SK-N-SH treated with all-trans-retinoic acid at 6 μM for 48 hours (cell line): ENCODE data around the gene DNAH8.

Experiments used
- ATAC-seq: fragments of 200-7000 bp; cut with Tn5 transposase; 3 replicates; pipeline ENCODE4 v1.9.1; 2020; ENCODE audit warnings: mild to moderate bottlenecking, moderate library complexity
- ARNTL ChIP-seq: fragments of 450-650 bp; formaldehyde crosslinking; IDR thresholded peaks from 2 replicates; pipeline ENCODE4 v1.5.0; 2020; ENCODE audit warnings: low read depth, mild to moderate bottlenecking, moderate library complexity, borderline replicate concordance
- BACH2 ChIP-seq: fragments of 250-450 bp; sonication (Bioruptor Pico); IDR thresholded peaks from 2 replicates; pipeline ENCODE4 v1.9.0; 2021; ENCODE audit warnings: mild to moderate bottlenecking, borderline replicate concordance
- CSDC2 ChIP-seq: fragments of 250-450 bp; sonication (Bioruptor Pico); IDR thresholded peaks from 2 replicates; pipeline ENCODE4 v1.5.0; 2020; ENCODE audit warnings: mild to moderate bottlenecking, moderate library complexity
- CSRNP3 ChIP-seq: fragments of 250-450 bp; sonication (Bioruptor Pico); IDR thresholded peaks from 2 replicates; pipeline ENCODE4 v1.5.1; 2021; ENCODE audit warnings: mild to moderate bottlenecking, moderate library complexity
- ESRRG ChIP-seq: fragments of 250-450 bp; sonication (Bioruptor Pico); IDR thresholded peaks from 2 replicates; pipeline ENCODE4 v1.6.1; 2021; ENCODE audit warnings: mild to moderate bottlenecking
- GLIS3 ChIP-seq: fragments of 250-450 bp; sonication (Bioruptor Pico); IDR thresholded peaks from 2 replicates; pipeline ENCODE4 v1.5.0; 2020; ENCODE audit warnings: mild to moderate bottlenecking, moderate library complexity
- ISL1 ChIP-seq: fragments of 250-450 bp; sonication (Bioruptor Pico); IDR thresholded peaks from 2 replicates; pipeline ENCODE4 v2.1.2; 2022; ENCODE audit warnings: mild to moderate bottlenecking, moderate library complexity
- OSR1 ChIP-seq: fragments of 250-450 bp; sonication (Bioruptor Pico); IDR thresholded peaks from 2 replicates; pipeline ENCODE4 v1.8.0; 2022; ENCODE audit warnings: moderate library complexity, mild to moderate bottlenecking, inconsistent platforms
- PATZ1 ChIP-seq: fragments of 250-450 bp; sonication (Bioruptor Pico); IDR thresholded peaks from 2 replicates; pipeline ENCODE4 v1.8.0; 2020; ENCODE audit warnings: mild to moderate bottlenecking, moderate library complexity, borderline replicate concordance
- POU6F1 ChIP-seq: fragments of 250-450 bp; sonication (Bioruptor Pico); IDR thresholded peaks from 2 replicates; pipeline ENCODE4 v1.8.0; 2021; ENCODE audit warnings: low read depth, mild to moderate bottlenecking, moderate library complexity, borderline replicate concordance
- PPARA ChIP-seq: fragments of 250-450 bp; sonication (Bioruptor Pico); IDR thresholded peaks from 2 replicates; pipeline ENCODE4 v1.5.0; 2020; ENCODE audit warnings: mild to moderate bottlenecking, borderline replicate concordance
- RARB ChIP-seq: fragments of 250-450 bp; sonication (Bioruptor Pico); IDR thresholded peaks from 2 replicates; pipeline ENCODE4 v1.8.0; 2021; ENCODE audit warnings: mild to moderate bottlenecking, moderate library complexity
- SNAI2 ChIP-seq: fragments of 250-450 bp; sonication (Bioruptor Pico); IDR thresholded peaks from 2 replicates; pipeline ENCODE4 v1.5.0; 2020; ENCODE audit warnings: mild to moderate bottlenecking, moderate library complexity
- TCF4 ChIP-seq: fragments of 250-450 bp; sonication (Bioruptor Pico); IDR thresholded peaks from 2 replicates; pipeline ENCODE4 v1.8.0; 2021; ENCODE audit warnings: mild to moderate bottlenecking, moderate library complexity, borderline replicate concordance
- TOX ChIP-seq: fragments of 250-450 bp; sonication (Bioruptor Pico); IDR thresholded peaks from 2 replicates; pipeline ENCODE4 v1.8.0; 2021; ENCODE audit warnings: mild to moderate bottlenecking, moderate library complexity, borderline replicate concordance
- TSHZ2 ChIP-seq: fragments of 250-450 bp; sonication (Bioruptor Pico); IDR thresholded peaks from 2 replicates; pipeline ENCODE4 v1.5.0; 2020; ENCODE audit warnings: mild to moderate bottlenecking, moderate library complexity
- ZC3H10 ChIP-seq: fragments of 250-450 bp; sonication (Bioruptor Pico); IDR thresholded peaks from 2 replicates; pipeline ENCODE4 v1.5.1; 2021; ENCODE audit warnings: mild to moderate bottlenecking, moderate library complexity
- ZFP3 ChIP-seq: fragments of 250-450 bp; sonication (Bioruptor Pico); IDR thresholded peaks from 2 replicates; pipeline ENCODE4 v1.5.0; 2020; ENCODE audit warnings: mild to moderate bottlenecking, moderate library complexity
- ZFP30 ChIP-seq: fragments of 450-650 bp; formaldehyde crosslinking; IDR thresholded peaks from 2 replicates; pipeline ENCODE4 v1.5.0; 2022; ENCODE audit warnings: mild to moderate bottlenecking, moderate library complexity
- ZNF565 ChIP-seq: fragments of 450-650 bp; formaldehyde crosslinking; conservative IDR thresholded peaks from 2 replicates; pipeline ENCODE4 v1.5.0; 2020; ENCODE audit warnings: low read depth, mild to moderate bottlenecking, moderate library complexity
- ZNF70 ChIP-seq: fragments of 450-650 bp; formaldehyde crosslinking; IDR thresholded peaks from 2 replicates; pipeline ENCODE4 v1.5.0; 2020; ENCODE audit warnings: mild to moderate bottlenecking, moderate library complexity
- ZNF8 ChIP-seq: fragments of 450-650 bp; formaldehyde crosslinking; IDR thresholded peaks from 2 replicates; pipeline ENCODE4 v1.5.0; 2020; ENCODE audit warnings: mild to moderate bottlenecking, moderate library complexity

DNAH8 gene

GRCh38 chr6:38860041-38860440 lies 144.9 kb downstream of the DNAH8 start:
- ATAC-seq = no peak
- TF ChIP-seq PPARA (CRISPR knock-in tag) (no peak), ESRRG (no peak), TSHZ2 (CRISPR knock-in tag) (no peak), POU6F1 (CRISPR knock-in tag) (no peak), ZFP30 (CRISPR knock-in tag) (no peak), RARB (no peak), CSRNP3 (CRISPR knock-in tag) (no peak), ZNF8 (CRISPR knock-in tag) (no peak), ARNTL (CRISPR knock-in tag) (no peak), ZNF565 (CRISPR knock-in tag) (no peak), BACH2 (CRISPR knock-in tag) (no peak), ZNF70 (CRISPR knock-in tag) (no peak), OSR1 (CRISPR knock-in tag) (no peak), ZFP3 (CRISPR knock-in tag) (no peak), CSDC2 (CRISPR knock-in tag) (no peak), ISL1 (no peak), TOX (CRISPR knock-in tag) (no peak), SNAI2 (CRISPR knock-in tag) (no peak), TCF4 (CRISPR knock-in tag) (no peak), PATZ1 (CRISPR knock-in tag) (no peak)

GRCh38 chr6:38861926-38862401 lies 146.9 kb downstream of the DNAH8 start:
- TF ChIP-seq ZC3H10 (CRISPR knock-in tag) (no peak), ZFP30 (CRISPR knock-in tag) (no peak), ZFP3 (CRISPR knock-in tag) (no peak), PATZ1 (CRISPR knock-in tag) (no peak), CSRNP3 (CRISPR knock-in tag) (no peak), RARB (no peak), CSDC2 (CRISPR knock-in tag) (no peak), TOX (CRISPR knock-in tag) (no peak), TCF4 (CRISPR knock-in tag) (no peak), SNAI2 (CRISPR knock-in tag) (no peak), ISL1 (no peak), ZNF565 (CRISPR knock-in tag) (no peak), GLIS3 (CRISPR knock-in tag) (no peak), ARNTL (CRISPR knock-in tag) (no peak), ESRRG (no peak), OSR1 (CRISPR knock-in tag) (no peak), POU6F1 (CRISPR knock-in tag) (no peak)
- no peak for ATAC-seq
